ENCODE results near the gene KLHL17. TPM values are rescaled to one million over a fixed set of nuclear protein-coding genes. Genes with fewer than 3 reads are reported as not detected.
"Not testable (repeated sequence)": the region's sequence is repeated elsewhere in the genome, so short reads cannot be mapped to it uniquely, and the experiment has no call there.

KLHL17 gene
- total RNA-seq, 4 donors from 2014 or later, result 3.7 to 10.8 (median 6.2) TPM

- intact Hi-C loops (cut with DNase I), result no loop called here
- Histone ChIP-seq H3K4me3 (no peak overlapping the region), H3K27me3 (peaks cover 0 to 86% (median 32%) of the 10 kb centered on the region in 4 donors), H3K4me1 (peaks cover 5 to 14% (median 10%) of the 10 kb centered on the region in 4 donors), H3K9me3 (no peaks in the 10 kb centered on the region), H3K36me3 (no peaks in the 10 kb centered on the region), H3K27ac (replicated peaks in 1 of 4) (no peak overlapping the region)
- no peak for DNase-seq (ENCODE audit: extremely low spot score)
- WGBS, result 93% methylated on average over 8 of the region's 11 CpGs
- TF ChIP-seq POLR2A (IDR thresholded peaks at IDR 0.05; ENCODE audit: low read depth), result no peak
- no peak for TF ChIP-seq CTCF (IDR thresholded peaks at IDR 0.05)
- no peak for TF ChIP-seq POLR2AphosphoS5 (IDR thresholded peaks at IDR 0.05)
- TF ChIP-seq EP300 (IDR thresholded peaks at IDR 0.05), result no peak
Measured at GRCh38 chr1:974293-974640, 13.9 kb downstream of the KLHL17 start.

GRCh38 chr1:974687-975328 is 14.4 kb downstream of the KLHL17 start:
- no peak for DNase-seq (ENCODE audit: extremely low spot score)
- TF ChIP-seq CTCF (IDR thresholded peaks at IDR 0.05) (no peak), EP300 (IDR thresholded peaks at IDR 0.05) (no peak), POLR2AphosphoS5 (IDR thresholded peaks at IDR 0.05) (no peak), POLR2A (IDR thresholded peaks at IDR 0.05; ENCODE audit: low read depth) (no peak)
- Histone ChIP-seq H3K36me3 (no peaks in the 10 kb centered on the region), H3K4me1 (peaks cover 5 to 14% (median 10%) of the 10 kb centered on the region in 4 donors), H3K9me3 (no peaks in the 10 kb centered on the region), H3K4me3 (no peak overlapping the region), H3K27ac (replicated peaks in 1 of 4) (no peak overlapping the region), H3K27me3 (peaks cover 0 to 87% (median 32%) of the 10 kb centered on the region in 4 donors)
- intact Hi-C loops (cut with DNase I), result no loop called here
- 66% methylated on average over 17 of the region's 17 CpGs for WGBS

- TF ChIP-seq POLR2AphosphoS5 (IDR thresholded peaks at IDR 0.05) (no peak), POLR2A (IDR thresholded peaks at IDR 0.05; ENCODE audit: low read depth) (no peak), CTCF (IDR thresholded peaks at IDR 0.05) (no peak), EP300 (IDR thresholded peaks at IDR 0.05) (no peak)
- peaks cover 5 to 14% (median 10%) of the 10 kb centered on the region in 4 donors for H3K4me1 ChIP-seq
- intact Hi-C loops (cut with DNase I), result no loop called here
- no peak overlapping the region for H3K4me3 ChIP-seq
- no peak for DNase-seq (ENCODE audit: extremely low spot score)
- H3K27ac ChIP-seq (replicated peaks in 1 of 4), result no peak overlapping the region
- no peaks in the 10 kb centered on the region for H3K36me3 ChIP-seq
- peaks cover 0 to 87% (median 28%) of the 10 kb centered on the region in 4 donors for H3K27me3 ChIP-seq
- H3K9me3 ChIP-seq, result no peaks in the 10 kb centered on the region
- WGBS, result 70% methylated on average over 4 of the region's 9 CpGs
Measured at GRCh38 chr1:975365-975764, 15.0 kb downstream of the KLHL17 start.

- DNase-seq (ENCODE audit: extremely low spot score), result no peak
- peak overlapping the region; percentile 47 to 52 (median 50) for H3K4me3 ChIP-seq
- intact Hi-C loops (cut with DNase I), result no loop called here
Measured at GRCh38 chr1:975896-976683, 15.7 kb downstream of the KLHL17 start.

GRCh38 chr1:976791-977190 is 16.4 kb downstream of the KLHL17 start:
- DNase-seq (ENCODE audit: extremely low spot score); H3K4me3 ChIP-seq; H3K36me3 ChIP-seq; H3K9me3 ChIP-seq; intact Hi-C loops (cut with DNase I); H3K27ac ChIP-seq (replicated peaks in 1 of 4): not testable (repeated sequence)
- no CpG with 5 or more reads among the region's 39 CpGs for WGBS
- Histone ChIP-seq H3K27me3 (peaks cover 0 to 82% (median 17%) of the 10 kb centered on the region in 4 donors), H3K4me1 (peaks cover 5 to 14% (median 10%) of the 10 kb centered on the region in 4 donors)

More at GRCh38 chr1:975896-976683, 15.7 kb downstream of the KLHL17 start:
- 5% methylated on average over 14 of the region's 40 CpGs for WGBS
- H3K9me3 ChIP-seq, result no peaks in the 10 kb centered on the region
- peak overlapping the region; percentile 48 to 74 (median 59) for H3K27ac ChIP-seq (replicated peaks in 1 of 4)
- no peaks in the 10 kb centered on the region for H3K36me3 ChIP-seq
- TF ChIP-seq POLR2AphosphoS5 (IDR thresholded peaks at IDR 0.05) (no peak), CTCF (IDR thresholded peaks at IDR 0.05) (peak; percentile 45 to 76 (median 64))
- peaks cover 5 to 14% (median 10%) of the 10 kb centered on the region in 4 donors for H3K4me1 ChIP-seq
- peaks cover 0 to 84% (median 21%) of the 10 kb centered on the region in 4 donors for H3K27me3 ChIP-seq
